ENCODE results near the gene KRTAP10-6. TPM values are rescaled to one million over a fixed set of nuclear protein-coding genes. Genes with fewer than 3 reads are reported as not detected.
"Not testable (repeated sequence)": the region's sequence is repeated elsewhere in the genome, so short reads cannot be mapped to it uniquely, and the experiment has no call there.

Gene KRTAP10-6, protein sequence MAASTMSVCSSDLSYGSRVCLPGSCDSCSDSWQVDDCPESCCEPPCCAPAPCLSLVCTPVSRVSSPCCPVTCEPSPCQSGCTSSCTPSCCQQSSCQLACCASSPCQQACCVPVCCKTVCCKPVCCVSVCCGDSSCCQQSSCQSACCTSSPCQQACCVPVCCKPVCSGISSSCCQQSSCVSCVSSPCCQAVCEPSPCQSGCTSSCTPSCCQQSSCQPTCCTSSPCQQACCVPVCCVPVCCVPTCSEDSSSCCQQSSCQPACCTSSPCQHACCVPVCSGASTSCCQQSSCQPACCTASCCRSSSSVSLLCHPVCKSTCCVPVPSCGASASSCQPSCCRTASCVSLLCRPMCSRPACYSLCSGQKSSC
- not detected in 2 replicates for total RNA-seq (2014; rRNA removed; shearing (Covaris generic))
- not detected in 2 replicates for polyA plus RNA-seq (2015; cell fraction: cytosol; rRNA removed)
- 0.10 TPM in 1 of 2 replicates, not detected in the other for polyA plus RNA-seq (2015; cell fraction: nucleus; rRNA removed)

DNA sequence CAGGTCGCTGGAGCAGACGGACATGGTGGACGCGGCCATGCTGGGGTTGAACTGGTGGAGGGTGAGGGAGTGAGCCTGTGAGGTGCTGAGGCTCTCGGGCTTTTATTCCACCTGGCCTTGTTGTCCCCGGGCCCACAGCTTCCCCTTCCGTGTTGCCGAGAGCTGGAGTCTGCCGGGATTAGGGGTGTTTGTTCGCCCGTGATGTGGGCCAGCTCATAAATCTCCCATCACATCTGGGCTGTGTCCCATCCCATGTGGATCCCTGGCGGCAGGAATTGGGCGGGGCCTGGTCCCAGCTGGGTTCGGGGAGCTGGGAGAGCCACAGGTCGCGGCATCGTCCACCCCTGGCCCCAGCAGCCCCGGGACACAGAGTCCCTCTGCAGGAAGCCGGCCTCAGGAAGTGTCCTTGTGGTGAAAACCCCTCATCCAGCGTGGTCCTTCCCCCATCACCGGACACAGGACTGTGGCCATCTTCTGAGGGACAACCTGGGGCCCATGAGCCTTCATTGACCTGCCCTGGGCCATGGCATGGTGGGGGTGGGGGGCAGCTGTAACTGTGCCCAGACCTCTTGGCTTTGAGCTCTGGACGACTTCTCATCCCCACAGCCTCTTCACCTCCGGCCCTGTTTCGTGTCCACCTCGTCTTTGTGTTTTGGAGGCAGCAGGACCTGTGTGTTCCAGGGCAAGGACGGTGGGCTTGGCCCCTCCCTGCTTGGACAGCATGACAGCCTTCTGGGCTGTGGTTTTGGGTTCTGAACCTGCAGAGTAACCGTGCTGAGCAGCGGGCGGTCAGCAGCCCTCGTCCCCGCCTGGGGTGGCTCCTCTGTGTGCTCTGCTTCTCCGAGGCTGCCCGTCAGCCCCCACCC lies at the start of gene KRTAP10-6:
Gene KRTAP10-6, minus strand, starts transcription at position 60 of the 866 bp plus-strand sequence. Its CDS starts 21 bp downstream, at position 39.
- DNase-seq (ENCODE audit: low read depth): no peak

DNA sequence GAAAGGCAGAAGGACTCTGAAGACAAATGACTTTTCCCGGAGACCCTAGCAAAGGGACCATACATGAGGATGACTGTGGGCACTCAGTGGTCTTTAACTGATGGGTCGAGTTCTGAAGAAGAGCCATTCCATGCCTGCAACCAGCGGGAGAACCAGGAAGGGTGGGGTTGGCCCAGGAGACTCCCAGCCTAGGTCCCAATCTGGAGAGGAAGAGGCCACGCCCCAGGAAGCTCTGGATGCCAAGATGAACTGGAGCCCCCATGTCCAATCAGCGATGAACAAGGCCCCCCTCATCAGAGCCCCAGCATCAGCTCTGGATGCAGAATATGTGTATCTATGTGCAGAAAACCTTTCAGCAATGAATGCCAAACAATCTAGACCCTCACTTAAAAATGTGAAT lies 48.5 kb upstream of the KRTAP10-6 start:
- no peak for DNase-seq (ENCODE audit: low read depth)

DNA sequence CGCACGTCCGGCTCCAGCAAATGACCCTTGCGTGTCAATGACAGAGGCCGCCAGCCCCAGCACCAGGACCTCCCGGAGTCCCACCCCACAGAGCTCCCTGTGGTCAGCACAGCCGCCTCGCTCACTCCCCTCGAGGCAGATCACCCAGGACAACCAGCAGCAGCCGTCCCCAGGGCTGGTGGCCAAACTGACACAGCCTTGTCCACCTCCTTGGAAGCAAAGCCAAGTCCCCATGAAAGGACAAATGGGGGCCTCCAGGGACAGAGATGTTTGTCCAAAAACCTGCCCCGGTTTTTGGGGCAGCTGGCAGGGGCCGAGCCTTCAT lies 47.0 kb upstream of the KRTAP10-6 start:
- DNase-seq (ENCODE audit: low read depth): no peak

DNA sequence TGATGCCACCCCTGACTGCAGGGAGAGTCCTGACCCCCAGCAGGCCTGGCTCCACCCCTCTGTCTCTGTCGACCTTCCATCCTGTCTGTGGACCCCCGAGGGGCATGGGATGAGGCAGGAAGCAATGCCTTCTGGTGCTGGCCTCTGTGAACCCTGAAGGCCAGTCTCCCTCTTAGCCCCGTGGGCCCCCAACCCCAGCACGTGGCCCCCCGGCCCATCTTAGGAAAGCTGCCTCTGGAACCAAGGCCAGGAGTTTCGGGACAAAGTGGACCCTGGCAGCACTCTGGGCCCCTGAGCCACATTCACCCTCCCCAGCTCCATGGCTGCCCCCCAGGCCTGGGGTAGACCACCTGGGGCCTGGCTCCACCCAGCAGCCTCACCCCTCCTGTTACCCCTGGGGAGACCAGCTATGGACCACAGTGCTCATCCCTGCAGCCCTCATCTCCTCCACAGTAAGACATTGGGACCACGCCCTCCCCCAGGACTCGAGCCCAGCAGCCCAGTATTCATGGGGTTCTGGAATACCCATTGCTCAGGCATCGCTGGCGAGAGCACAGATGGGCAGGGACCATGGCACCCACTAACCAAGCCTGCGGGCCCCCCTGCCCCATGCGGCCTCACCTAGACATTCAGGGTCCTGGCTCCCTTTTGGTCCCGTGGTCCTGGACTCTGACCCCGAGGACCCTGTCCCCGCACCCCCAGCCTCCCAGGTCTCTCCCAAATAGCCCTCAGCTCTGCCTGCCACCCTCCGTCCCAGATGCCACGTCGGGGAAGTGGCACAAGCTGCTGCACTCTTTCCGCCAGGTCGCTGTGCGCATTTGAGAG lies 46.4 kb upstream of the KRTAP10-6 start:
- not testable (repeated sequence) for DNase-seq (ENCODE audit: low read depth)

DNA sequence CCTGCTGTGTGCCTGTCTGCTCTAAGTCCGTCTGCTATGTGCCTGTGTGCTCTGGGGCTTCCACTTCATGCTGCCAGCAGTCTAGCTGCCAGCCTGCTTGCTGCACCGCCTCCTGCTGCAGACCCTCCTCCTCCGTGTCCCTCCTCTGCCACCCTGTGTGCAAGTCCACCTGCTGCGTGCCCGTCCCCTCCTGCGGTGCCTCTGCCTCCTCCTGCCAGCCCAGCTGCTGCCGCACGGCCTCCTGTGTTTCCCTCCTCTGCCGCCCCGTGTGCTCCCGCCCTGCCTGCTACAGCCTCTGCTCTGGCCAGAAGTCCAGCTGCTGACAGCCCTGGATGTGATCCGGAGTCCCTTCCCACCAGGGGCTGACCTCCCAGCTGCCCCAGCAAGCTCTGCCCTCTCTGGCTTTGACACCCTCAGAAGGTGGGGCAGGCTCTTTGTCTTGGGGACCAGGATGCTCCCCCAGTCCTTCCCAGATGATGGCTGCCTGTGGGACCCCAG lies 45.6 kb upstream of the KRTAP10-6 start:
- DNase-seq (ENCODE audit: low read depth): not testable (repeated sequence)

DNA sequence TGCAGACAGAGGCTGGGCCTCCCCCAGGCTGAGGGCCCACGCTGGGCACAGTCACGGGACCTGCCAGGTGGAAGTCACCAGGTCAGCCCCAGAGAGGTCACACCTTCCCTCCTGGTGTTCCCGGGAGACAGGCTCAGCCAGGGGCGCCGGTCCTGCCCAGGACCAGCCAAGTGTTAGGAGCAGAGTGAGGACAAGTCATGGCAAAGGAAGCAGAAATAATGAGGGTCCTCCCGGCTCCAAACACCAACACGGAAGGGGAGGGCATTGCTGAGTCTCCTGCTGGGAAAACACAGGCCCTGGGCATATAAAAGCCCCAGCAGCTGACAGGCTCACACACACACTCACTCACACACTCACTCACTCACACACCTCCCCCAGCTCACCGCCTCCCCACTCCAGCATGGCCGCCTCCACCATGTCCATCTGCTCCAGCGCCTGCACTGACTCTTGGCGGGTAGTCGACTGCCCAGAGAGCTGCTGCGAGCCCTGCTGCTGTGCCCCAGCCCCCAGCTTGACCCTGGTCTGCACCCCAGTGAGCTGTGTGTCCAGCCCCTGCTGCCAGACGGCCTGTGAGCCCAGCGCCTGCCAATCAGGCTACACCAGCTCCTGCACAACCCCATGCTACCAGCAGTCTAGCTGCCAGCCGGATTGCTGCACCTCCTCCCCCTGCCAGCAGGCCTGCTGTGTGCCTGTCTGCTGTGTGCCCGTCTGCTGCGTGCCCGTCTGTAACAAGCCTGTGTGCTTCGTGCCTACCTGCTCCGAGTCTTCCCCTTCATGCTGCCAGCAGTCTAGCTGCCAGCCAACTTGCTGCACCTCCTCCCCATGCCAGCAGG lies 44.9 kb upstream of the KRTAP10-6 start, which contains the start of gene KRTAP10-10:
Gene KRTAP10-10, plus strand, starts transcription at position 339 of the 833 bp plus-strand sequence. Its CDS starts 62 bp downstream, at position 401.
- DNase-seq (ENCODE audit: low read depth): no peak

DNA sequence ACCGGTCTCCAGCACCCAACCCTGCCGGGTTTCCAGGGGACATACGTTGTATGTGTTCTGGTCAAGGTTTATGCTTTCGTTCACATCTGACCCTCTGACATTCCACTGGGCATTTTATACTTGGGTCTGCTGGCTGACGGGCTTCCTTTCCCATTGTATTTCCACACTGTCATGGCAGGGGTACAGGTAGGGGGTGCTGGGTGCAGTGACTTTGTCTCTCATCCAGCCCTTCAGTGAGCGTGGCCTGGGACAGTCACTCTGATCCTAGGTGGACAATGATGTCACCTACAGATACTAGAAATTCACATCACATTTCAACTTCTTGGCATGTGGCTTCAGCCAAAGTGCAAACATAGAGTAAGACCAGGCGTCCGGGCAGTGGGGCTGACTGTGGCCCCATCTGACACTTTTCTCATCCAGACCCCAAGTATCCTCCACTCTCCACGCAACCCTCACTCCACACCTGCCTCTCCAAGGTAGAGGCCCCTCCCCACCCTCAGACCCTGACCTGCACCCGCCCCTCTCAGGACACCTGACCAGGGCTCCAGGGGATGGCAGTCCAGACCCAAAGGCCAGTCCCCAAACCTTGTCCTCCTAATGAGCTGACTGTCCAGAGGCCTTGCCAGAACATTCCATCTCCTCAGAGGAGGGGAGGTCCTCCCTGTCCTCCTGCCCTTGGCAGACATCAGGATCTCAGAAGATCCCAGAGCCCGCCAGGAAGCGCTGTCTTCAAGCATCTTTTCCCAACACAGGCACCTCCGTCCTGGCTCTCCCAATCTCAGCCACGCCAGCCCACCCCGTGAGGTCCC lies 44.1 kb upstream of the KRTAP10-6 start:
- DNase-seq (ENCODE audit: low read depth): no peak

DNA sequence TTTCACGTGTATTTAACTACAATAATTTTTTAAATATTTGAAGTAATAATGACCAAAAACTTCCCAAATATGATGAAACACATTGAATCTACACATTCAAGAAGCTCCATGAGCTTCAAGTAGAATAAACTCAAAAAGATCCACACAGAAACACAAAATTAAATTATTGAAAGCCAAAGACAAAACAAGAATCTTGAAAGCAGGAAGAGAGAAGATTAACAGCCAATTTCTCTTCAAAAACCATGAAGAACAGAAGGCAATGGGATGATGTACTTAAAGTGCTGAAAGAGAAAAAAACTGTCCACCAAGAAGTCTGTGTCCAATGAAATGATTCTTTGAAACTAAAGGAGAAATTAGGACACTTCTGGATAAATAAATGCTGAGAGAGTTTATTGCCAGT lies 39.8 kb upstream of the KRTAP10-6 start:
- no peak for DNase-seq (ENCODE audit: low read depth)

DNA sequence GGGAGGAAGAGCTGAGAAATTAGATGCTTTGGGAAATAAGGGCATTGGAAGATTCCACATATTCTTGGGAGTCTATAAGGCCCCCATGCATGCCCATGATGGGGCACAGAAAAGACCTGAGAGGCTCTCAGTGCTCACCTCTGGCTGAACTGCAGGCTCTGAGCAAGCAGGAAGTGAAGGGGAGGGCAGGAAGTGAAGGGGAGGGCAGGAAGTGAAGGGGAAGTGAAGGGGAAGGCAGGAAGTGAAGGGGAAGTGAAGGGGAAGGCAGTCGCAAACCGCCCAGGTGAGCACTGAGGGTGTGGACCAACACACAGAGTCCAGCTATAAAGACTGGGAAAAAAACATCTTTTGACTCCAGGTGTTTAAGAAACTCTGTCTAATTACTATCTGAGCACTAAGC lies 38.1 kb upstream of the KRTAP10-6 start:
- no peak for DNase-seq (ENCODE audit: low read depth)

DNA sequence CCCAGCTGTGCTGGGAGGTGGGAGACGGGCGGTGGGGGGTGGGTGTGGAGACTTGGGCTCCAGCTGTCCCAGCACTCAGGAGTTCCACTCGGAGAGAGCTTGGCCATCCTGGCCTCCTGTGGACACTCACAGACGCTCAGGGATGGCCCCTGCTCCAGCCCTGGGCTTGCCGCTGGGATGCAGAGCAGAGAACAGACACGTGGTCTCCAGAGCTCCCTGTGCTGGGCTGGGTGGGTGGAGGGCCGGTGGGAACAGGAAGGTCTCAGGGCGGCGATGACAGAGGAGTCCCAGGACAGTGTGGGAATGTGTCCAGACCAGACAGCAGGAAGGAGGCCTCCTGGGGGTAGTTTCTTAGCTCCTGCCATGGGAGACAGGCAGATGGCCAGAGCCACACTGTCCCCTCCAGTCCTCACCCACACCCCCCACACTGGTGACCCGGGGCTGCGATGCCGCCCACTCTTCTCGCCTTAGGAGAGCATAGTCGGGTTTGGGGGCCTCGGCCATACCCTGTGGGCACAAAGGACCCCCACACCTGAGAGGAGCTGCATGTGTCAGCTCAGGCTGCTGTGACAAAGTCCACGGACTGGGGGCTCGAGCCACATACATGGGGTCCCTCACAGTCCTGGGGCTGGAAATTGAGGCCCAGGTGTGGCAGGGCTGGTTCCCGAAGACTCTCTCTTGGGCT lies 36.5 kb upstream of the KRTAP10-6 start:
- no peak for DNase-seq (ENCODE audit: low read depth)

DNA sequence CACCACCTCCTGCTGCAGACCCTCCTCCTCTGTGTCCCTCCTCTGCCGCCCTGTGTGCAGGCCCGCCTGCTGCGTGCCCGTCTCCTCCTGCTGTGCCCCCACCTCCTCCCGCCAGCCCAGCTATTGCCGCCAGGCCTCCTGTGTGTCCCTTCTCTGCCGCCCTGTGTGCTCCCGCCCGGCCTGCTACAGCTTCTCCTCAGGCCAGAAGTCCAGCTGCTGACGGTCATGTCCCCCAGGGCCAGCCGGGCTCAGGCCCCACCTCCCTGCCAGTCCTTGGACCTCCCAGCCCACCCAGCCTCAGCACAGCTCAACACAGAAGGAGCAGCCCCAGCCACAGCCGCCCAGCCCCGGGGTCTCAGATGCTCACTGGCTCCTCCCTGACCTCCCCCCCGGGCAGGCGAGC lies 35.5 kb upstream of the KRTAP10-6 start:
- DNase-seq (ENCODE audit: low read depth): not testable (repeated sequence)

DNA sequence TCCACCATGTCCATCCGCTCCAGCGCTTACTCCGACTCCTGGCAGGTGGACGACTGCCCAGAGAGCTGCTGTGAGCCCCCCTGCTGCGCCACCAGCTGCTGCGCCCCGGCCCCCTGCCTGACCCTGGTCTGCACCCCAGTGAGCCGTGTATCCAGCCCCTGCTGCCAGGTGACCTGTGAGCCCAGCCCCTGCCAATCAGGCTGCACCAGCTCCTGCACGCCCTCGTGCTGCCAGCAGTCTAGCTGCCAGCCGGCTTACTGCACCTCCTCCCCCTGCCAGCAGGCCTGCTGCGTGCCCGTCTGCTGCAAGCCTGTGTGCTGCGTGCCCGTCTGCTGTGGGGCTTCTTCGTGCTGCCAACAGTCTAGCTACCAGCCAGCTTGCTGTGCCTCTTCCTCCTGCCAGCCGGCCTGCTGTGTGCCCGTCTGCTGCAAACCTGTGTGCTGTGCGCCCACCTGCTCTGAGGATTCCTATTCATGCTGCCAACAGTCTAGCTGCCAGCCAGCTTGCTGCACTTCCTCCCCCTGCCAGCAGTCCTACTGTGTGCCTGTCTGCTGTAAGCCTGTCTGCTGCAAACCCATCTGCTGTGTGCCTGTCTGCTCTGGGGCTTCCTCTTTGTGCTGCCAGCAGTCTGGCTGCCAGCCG lies 35.0 kb upstream of the KRTAP10-6 start:
- not testable (repeated sequence) for DNase-seq (ENCODE audit: low read depth)

DNA sequence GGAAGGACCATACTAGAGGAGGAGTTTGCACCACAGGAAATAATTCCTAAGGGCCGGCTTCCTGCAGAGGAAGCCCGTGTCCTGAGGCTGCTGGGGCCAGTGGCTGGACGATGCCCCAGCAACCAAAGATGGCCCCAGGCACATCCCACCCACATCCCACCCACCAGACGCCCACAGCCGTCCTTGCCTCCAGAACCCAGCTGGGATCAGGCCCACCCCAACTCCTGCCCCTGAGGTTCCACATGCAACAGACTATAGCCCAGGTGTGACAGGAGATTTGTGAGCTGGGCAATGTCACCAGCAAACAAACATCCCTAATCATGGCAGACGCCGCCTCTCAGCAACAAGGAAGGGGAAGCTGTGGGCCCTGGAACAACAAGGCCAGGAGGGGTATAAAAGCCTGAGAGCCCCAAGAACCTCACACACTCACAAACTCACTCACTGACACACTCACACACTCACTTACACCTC lies 34.4 kb upstream of the KRTAP10-6 start, which contains the start of gene KRTAP10-9:
Gene KRTAP10-9, plus strand, starts transcription at position 421 of the 471 bp plus-strand sequence. CDS start 79 bp downstream, outside the sequence.
- no peak for DNase-seq (ENCODE audit: low read depth)

DNA sequence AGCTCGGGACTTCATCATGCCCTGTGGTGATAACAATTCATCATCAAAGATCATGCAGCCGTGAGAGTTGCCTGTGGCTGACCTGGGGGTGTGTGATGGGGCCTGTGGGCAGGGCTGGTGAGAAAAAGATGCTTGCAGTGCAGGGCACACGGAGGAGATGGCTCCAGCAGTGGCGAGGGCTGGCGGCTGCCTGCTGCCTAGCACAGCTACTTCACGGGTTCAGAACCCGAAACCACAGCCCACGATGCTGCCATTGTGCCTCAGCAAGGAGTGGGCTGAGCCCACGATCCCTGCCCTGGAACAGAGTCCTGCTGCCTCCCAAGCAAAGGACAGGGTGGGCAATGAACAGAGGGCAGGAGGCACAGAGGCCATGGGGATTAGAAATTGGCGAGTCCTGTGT lies 34.0 kb upstream of the KRTAP10-6 start:
- DNase-seq (ENCODE audit: low read depth): no peak

DNA sequence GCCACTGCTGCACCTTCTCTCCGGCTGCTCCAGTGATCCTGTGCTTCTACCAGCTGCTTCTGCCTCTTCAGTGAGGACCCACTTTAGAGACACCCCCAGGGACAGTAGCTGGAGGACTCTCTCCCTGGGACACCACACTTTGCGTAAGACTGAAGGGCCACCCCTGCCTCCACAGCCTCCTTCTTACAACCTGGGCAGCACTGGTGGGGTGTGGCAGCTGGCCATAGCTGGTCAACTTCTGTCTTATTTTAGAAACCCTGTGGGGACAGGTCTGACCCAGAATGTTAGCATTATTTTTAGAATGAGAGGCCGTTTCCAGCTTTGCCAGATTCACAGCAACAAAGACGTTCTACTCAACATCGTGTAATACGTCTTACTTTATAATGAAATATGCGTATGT lies 33.5 kb upstream of the KRTAP10-6 start:
- DNase-seq (ENCODE audit: low read depth): no peak

DNA sequence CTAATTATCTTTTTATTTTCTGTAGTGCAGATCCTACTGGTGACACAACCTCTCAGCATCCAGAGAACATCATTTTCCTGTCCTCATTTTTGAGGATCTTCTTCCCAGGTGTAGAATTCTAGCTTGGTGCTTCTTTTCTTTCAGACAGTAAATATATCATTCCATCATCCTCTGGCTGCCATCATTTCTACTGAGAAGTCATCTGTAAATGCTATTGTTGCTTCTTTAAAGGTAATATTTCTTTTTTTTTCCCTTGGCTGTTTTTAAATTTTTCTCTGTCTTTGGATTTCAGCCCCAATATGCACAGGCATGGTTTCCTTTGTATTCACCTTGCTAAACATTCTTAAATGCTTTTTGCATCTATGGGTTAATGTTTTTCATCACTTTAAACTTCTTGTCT lies 31.3 kb upstream of the KRTAP10-6 start:
- no peak for DNase-seq (ENCODE audit: low read depth)

DNA sequence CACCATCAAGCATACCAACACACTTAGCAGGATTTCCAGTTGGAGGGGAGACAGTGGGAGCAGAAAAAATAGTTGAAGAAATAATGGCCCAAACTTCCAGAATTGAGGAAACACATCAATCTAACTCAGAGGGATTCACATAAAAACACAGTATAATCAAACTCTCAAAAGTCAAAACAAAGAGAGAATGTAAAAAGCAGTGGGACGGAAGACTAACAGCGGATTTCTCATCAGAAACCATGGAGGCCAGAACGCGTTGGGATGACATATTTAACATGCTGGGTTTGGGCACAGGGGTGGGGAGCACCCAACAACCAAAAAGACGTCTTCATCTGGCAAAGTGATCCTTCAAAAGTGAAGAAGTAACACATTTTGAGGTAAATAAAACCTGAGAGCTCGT lies 27.6 kb upstream of the KRTAP10-6 start:
- no peak for DNase-seq (ENCODE audit: low read depth)

DNA sequence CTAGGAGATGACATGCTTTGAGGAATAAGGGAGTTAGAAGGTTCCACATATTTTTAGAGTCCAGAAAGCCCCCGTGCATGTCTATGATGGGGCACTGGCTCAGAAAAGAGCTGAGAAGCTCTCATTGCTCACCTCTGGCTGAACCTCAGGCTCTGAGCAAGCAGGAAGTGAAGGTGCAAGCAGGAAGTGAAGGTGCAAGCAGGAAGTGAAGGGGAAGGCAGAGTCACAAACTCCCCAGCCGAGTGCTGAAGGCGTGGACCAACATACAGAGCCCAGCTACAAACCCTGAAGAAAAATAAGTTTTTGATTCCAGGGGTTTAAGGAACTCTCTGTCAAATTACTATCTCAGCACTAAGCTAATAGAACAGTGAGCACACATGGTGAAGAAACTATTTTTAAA lies 26.6 kb upstream of the KRTAP10-6 start:
- DNase-seq (ENCODE audit: low read depth): no peak

Measured in HT1080 (cell line).